ENCODE results near the gene GALNTL6.
A peak's percentile ranks its signal among the peaks of the same experiment; 100 is the strongest.

DNA sequence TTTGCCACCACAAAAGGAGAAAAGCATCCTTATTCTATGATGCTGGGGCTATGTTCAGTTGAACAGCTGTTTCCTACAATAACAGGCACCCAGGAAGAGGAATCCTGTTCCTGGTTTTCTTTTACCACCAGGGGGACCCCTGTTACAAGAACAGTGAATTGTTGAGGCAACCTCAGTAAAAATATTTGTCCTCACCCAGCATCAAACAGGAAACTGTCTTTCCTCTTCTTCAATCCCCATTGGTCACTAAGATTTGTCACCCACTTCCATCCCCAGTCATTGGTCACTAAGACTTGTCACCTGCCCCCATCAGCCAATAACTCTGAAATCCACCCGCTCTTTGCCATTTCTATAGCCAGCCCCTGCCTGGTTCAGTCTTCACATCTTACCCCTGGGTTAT is 1211.9 kb downstream of the GALNTL6 start:
- TF ChIP-seq POLR2A (IDR thresholded peaks at IDR 0.05; ENCODE audit: low read depth, low read length) (no peak), TAF1 (IDR thresholded peaks at IDR 0.05; ENCODE audit: low read depth, low read length) (no peak), SPI1 (IDR thresholded peaks at IDR 0.05; ENCODE audit: low read depth, low read length) (0 out of 2 replicates have a peak, but pooled peaks have one; percentile 16), POLR2AphosphoS5 (IDR thresholded peaks at IDR 0.05; ENCODE audit: low read depth, low read length) (no peak)
